GM03348 (cell line): Measurements from ENCODE around the gene SLC30A3.

ENCODE experiments used
- DNase-seq: peaks from one replicate; pipeline ENCODE4 v3.0.0; 2012; ENCODE audit warnings: low spot score

Gene SLC30A3

GRCh38 chr2:27258051-27258450 is 4.8 kb downstream of the SLC30A3 start:
- no peak for DNase-seq

- no peak for DNase-seq
Measured at GRCh38 chr2:27256855-27257454, 5.9 kb downstream of the SLC30A3 start.

GRCh38 chr2:27255660-27256059 is 7.2 kb downstream of the SLC30A3 start:
- peak; percentile 69 for DNase-seq

GRCh38 chr2:27255187-27255586 is 7.7 kb downstream of the SLC30A3 start:
- peak; percentile 29 for DNase-seq

- no peak for DNase-seq
Measured at GRCh38 chr2:27251766-27252165, 11.1 kb downstream of the SLC30A3 start.

GRCh38 chr2:27250652-27251379 is 12.0 kb downstream of the SLC30A3 start:
- no peak for DNase-seq

GRCh38 chr2:27249891-27250651 is 12.8 kb downstream of the SLC30A3 start:
- DNase-seq = peak; percentile 82

- DNase-seq = no peak
Measured at GRCh38 chr2:27249159-27249890, 13.5 kb downstream of the SLC30A3 start.

- DNase-seq = no peak
Measured at GRCh38 chr2:27247893-27248292, 15.0 kb downstream of the SLC30A3 start.

- DNase-seq = no peak
Measured at GRCh38 chr2:27245626-27246025, 17.2 kb downstream of the SLC30A3 start.

- DNase-seq = no peak
Measured at GRCh38 chr2:27245116-27245515, 17.7 kb downstream of the SLC30A3 start.

- no peak for DNase-seq
Measured at GRCh38 chr2:27243391-27244130, 19.3 kb downstream of the SLC30A3 start.

- DNase-seq = no peak
Measured at GRCh38 chr2:27242614-27242951, 20.3 kb downstream of the SLC30A3 start.

GRCh38 chr2:27241761-27242613 is 20.9 kb downstream of the SLC30A3 start:
- DNase-seq = no peak

- no peak for DNase-seq
Measured at GRCh38 chr2:27240406-27240805, 22.4 kb downstream of the SLC30A3 start.

GRCh38 chr2:27238976-27239375 is 23.9 kb downstream of the SLC30A3 start:
- no peak for DNase-seq

GRCh38 chr2:27237341-27237945 is 25.4 kb downstream of the SLC30A3 start:
- no peak for DNase-seq

- DNase-seq = no peak
Measured at GRCh38 chr2:27236626-27237025, 26.2 kb downstream of the SLC30A3 start.

- no peak for DNase-seq
Measured at GRCh38 chr2:27236136-27236535, 26.7 kb downstream of the SLC30A3 start.

GRCh38 chr2:27233341-27233740 is 29.5 kb downstream of the SLC30A3 start:
- DNase-seq = no peak
